SK-N-SH (cell line): Measurements from ENCODE around the gene PHOSPHO1. TPM values are rescaled to one million over a fixed set of nuclear protein-coding genes. Genes with fewer than 3 reads are reported as not detected.

Experiments
- CTCF ChIA-PET: fragments of 300-600, 350-600 bp; formaldehyde crosslinking; extraction: SDS; loops from one replicate; lab custom pipeline; 2021; lab: Yijun Ruan, JAX
- POLR2A ChIA-PET: fragments of 350-600 bp; sonication (Branson Sonifier 250); formaldehyde crosslinking; extraction: SDS; loops from one replicate; lab custom pipeline; 2020; ENCODE audit warnings: antibody characterized with exemption, inconsistent platforms; lab: Yijun Ruan, JAX
- DNase-seq: peaks from one replicate; pipeline ENCODE4 v3.0.0; 2012
- H2AFZ ChIP-seq: fragments of 200-600 bp; sonication (generic); 2 replicates; pipeline ENCODE4 v1.8.1; 2016; ENCODE audit warnings: antibody characterized with exemption, mild to moderate bottlenecking, low read depth
- H3F3A ChIP-seq: fragments of 200-600 bp; sonication (generic); replicated peaks from 2 replicates; pipeline ENCODE3; 2016; ENCODE audit warnings: antibody characterized with exemption, mild to moderate bottlenecking; ENCODE audit not compliant: insufficient read depth
- H3K27ac ChIP-seq, 2 experiments: fragments of 200-500 bp in 1 of 2; fragments of 200-600 bp in 1 of 2; sonication (Bioruptor generic) in 1 of 2; sonication (generic), shearing (Covaris generic) in 1 of 2; 2 replicates each; pipeline versions ENCODE4 v1.5.1 to v1.6.1; 2014 to 2016; ENCODE audit warnings: low read depth in 2 of 2, inconsistent platforms in 1 of 2, low read length in 1 of 2, mild to moderate bottlenecking in 1 of 2, mixed read lengths in 1 of 2
- H3K27me3 ChIP-seq: fragments of 200-600 bp; sonication (generic), shearing (Covaris generic); 2 replicates; pipeline ENCODE4 v1.6.1; 2016; ENCODE audit warnings: mixed run types; ENCODE audit not compliant: insufficient read depth
- H3K36me3 ChIP-seq, 2 experiments: fragments of 200-500 bp in 1 of 2; fragments of 200-600 bp in 1 of 2; sonication (Bioruptor generic) in 1 of 2; sonication (generic) in 1 of 2; replicated peaks in 1 of 2; 2 replicates each; pipeline versions ENCODE3 to v1.5.1; 2014 to 2016; ENCODE audit warnings: low read length in 1 of 2, mild to moderate bottlenecking in 1 of 2; ENCODE audit not compliant: insufficient read depth in 2 of 2, control insufficient read depth in 1 of 2
- H3K4me1 ChIP-seq, 2 experiments: fragments of 200-500 bp in 1 of 2; fragments of 200-600 bp in 1 of 2; sonication (Bioruptor generic) in 1 of 2; sonication (generic), shearing (Covaris generic) in 1 of 2; 2 replicates each; pipeline versions ENCODE4 v1.5.1 to v1.6.1; 2014 to 2016; ENCODE audit warnings: low read depth in 1 of 2, low read length in 1 of 2, mixed run types in 1 of 2; ENCODE audit not compliant: insufficient read depth in 2 of 2, control insufficient read depth in 1 of 2
- H3K4me2 ChIP-seq: fragments of 200-600 bp; sonication (generic), shearing (Covaris generic); 2 replicates; pipeline ENCODE4 v1.6.1; 2017; ENCODE audit warnings: mixed run types
- H3K4me3 ChIP-seq, 2 experiments: fragments of 200-500 bp in 1 of 2; fragments of 200-600 bp in 1 of 2; sonication (Bioruptor generic) in 1 of 2; sonication (generic), shearing (Covaris generic) in 1 of 2; 2 replicates each; pipeline versions ENCODE4 v1.5.1 to v1.8.1; 2014 to 2016; ENCODE audit warnings: low read depth in 2 of 2, inconsistent platforms in 1 of 2, low read length in 1 of 2, mild to moderate bottlenecking in 1 of 2, mixed read lengths in 1 of 2, moderate library complexity in 1 of 2
- H3K79me2 ChIP-seq: fragments of 200-600 bp; sonication (generic); 2 replicates; pipeline ENCODE4 v1.8.1; 2017; ENCODE audit warnings: mild to moderate bottlenecking; ENCODE audit not compliant: insufficient read depth
- H3K9ac ChIP-seq: fragments of 200-600 bp; sonication (generic); 2 replicates; pipeline ENCODE4 v1.6.1; 2017; ENCODE audit warnings: mixed run types
- H3K9me2 ChIP-seq: fragments of 200-600 bp; sonication (generic); 2 replicates; pipeline ENCODE4 v1.6.1; 2017; ENCODE audit warnings: mixed run types
- H3K9me3 ChIP-seq: fragments of 200-600 bp; sonication (generic); 2 replicates; pipeline ENCODE4 v1.6.1; 2017; ENCODE audit warnings: mixed run types, mild to moderate bottlenecking, moderate library complexity
- H4K20me1 ChIP-seq: fragments of 200-600 bp; sonication (generic); 2 replicates; pipeline ENCODE4 v1.6.1; 2017; ENCODE audit warnings: mild to moderate bottlenecking, mixed run types; ENCODE audit not compliant: insufficient read depth
- EP300 ChIP-seq, 2 experiments: IDR thresholded peaks; 2 replicates each; pipeline versions ENCODE4 v1.4.0 to v1.6.1; 2012; ENCODE audit warnings: borderline replicate concordance in 1 of 2, low read depth in 1 of 2, low read length in 1 of 2
- FOXM1 ChIP-seq: IDR thresholded peaks from 2 replicates; pipeline ENCODE4 v1.4.0; 2012; ENCODE audit warnings: low read depth, mild to moderate bottlenecking
- GATA2 ChIP-seq: sonication (generic); formaldehyde crosslinking; IDR thresholded peaks from 2 replicates; pipeline ENCODE4 v1.5.0; 2020; ENCODE audit warnings: mild to moderate bottlenecking, missing genetic modification reagents
- MEF2A ChIP-seq: IDR thresholded peaks from 2 replicates; pipeline ENCODE4 v1.4.0; 2012; ENCODE audit warnings: low read depth, borderline replicate concordance
- MXI1 ChIP-seq: IDR thresholded peaks from 2 replicates; pipeline ENCODE4 v1.6.1; 2012; ENCODE audit warnings: mild to moderate bottlenecking, low read depth, low read length, improper control_type of control experiment
- NRF1 ChIP-seq: IDR thresholded peaks from 2 replicates; pipeline ENCODE4 v1.6.1; 2012; ENCODE audit warnings: low read depth, mild to moderate bottlenecking, low read length
- RCOR1 ChIP-seq: fragments of 150-350 bp; IDR thresholded peaks from 2 replicates; pipeline ENCODE4 v1.6.1; 2017; ENCODE audit warnings: antibody characterized with exemption, low read length
- RFX5 ChIP-seq: IDR thresholded peaks from 2 replicates; pipeline ENCODE4 v1.6.1; 2012; ENCODE audit warnings: mild to moderate bottlenecking, improper control_type of control experiment, low read length
- RXRA ChIP-seq: IDR thresholded peaks from 2 replicates; pipeline ENCODE4 v1.4.0; 2012; ENCODE audit warnings: low read depth, mild to moderate bottlenecking, borderline replicate concordance
- SIN3A ChIP-seq: IDR thresholded peaks from 2 replicates; pipeline ENCODE4 v1.6.1; 2012; ENCODE audit warnings: low read depth, mild to moderate bottlenecking, low read length, moderate library complexity, borderline replicate concordance
- TCF12 ChIP-seq: IDR thresholded peaks from 2 replicates; pipeline ENCODE4 v1.4.0; 2012
- TEAD4 ChIP-seq: IDR thresholded peaks from 2 replicates; pipeline ENCODE4 v1.4.0; 2012; ENCODE audit warnings: mild to moderate bottlenecking, borderline replicate concordance; ENCODE audit not compliant: insufficient read depth
- WGBS: methylation state at CpG from one replicate; pipeline ENCODE4 v1.1.6; 2017; ENCODE audit warnings: low lambda C conversion rate; 5-methylcytosine and 5-hydroxymethylcytosine counted together
- polyA plus RNA-seq, 3 experiments: library from polyadenylated mRNA; depleted of rRNA; stranded (reverse); fragments of >200 nt; gene quantifications; 2 replicates each; pipeline ENCODE4 v1.2.3, GENCODE V29; 2012
- TF ChIP-seq, protein P1 (sequence below): IDR thresholded peaks from 2 replicates; pipeline ENCODE4 v1.6.1; 2012; ENCODE audit warnings: mild to moderate bottlenecking, low read depth, low read length, moderate library complexity
- TF ChIP-seq, protein P2 (sequence below): fragments of 150-350 bp; IDR thresholded peaks from 2 replicates; pipeline ENCODE4 v1.6.1; 2017; ENCODE audit warnings: antibody characterized with exemption, low read length, low read depth, borderline replicate concordance
- TF ChIP-seq, protein P3 (sequence below): fragments of 150-350 bp; IDR thresholded peaks from 2 replicates; pipeline ENCODE4 v1.6.1; 2016; ENCODE audit warnings: mild to moderate bottlenecking, low read depth, low read length
- TF ChIP-seq, protein P4 (sequence below): IDR thresholded peaks from 2 replicates; pipeline ENCODE4 v1.4.0; 2012; ENCODE audit warnings: low read depth, borderline replicate concordance
- TF ChIP-seq, protein P5 (sequence below): IDR thresholded peaks from 2 replicates; pipeline ENCODE4 v1.4.0; 2012; ENCODE audit warnings: low read depth

The PHOSPHO1 gene
- polyA plus RNA-seq, 1 of the 3 experiments (the other 2 are of a cell fraction) = not detected

DNA sequence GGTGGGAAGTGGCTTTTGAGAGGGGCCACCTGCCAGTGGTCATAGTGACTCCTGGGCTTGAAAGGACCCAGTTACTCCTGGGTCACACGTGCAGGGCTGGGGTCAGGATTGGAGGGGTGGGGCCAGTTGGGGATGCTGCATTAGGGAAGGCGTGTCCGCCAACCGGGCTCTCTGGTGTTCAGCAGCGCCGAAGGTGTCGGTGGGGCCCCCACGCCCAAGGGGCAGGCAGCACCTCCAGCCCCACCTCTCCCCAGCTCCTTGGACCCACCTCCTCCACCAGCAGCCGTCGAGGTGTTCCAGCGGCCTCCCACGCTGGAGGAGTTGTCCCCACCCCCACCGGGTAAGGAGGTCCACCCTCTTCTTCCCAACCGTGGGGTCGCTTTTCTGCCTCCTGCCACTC lies 10.6 kb downstream of the PHOSPHO1 start:
- Histone ChIP-seq H3K9me3 (no peaks in the 10 kb centered on the region), H3K79me2 (no peaks in the 10 kb centered on the region), H3K4me1 (no peaks in the 10 kb centered on the region), H2AFZ (no peak overlapping the region), H3K4me2 (no peak overlapping the region), H3K36me3 (no peaks in the 10 kb centered on the region), H3K27ac (no peak overlapping the region), H3K9me2 (no peaks in the 10 kb centered on the region), H3K27me3 (peaks cover 16% of the 10 kb centered on the region), H3K4me3 (no peak overlapping the region), H3F3A (peaks cover 3% of the 10 kb centered on the region), H4K20me1 (no peaks in the 10 kb centered on the region), H3K9ac (no peak overlapping the region)
- no peak for TF ChIP-seq GATA2
- TF ChIP-seq MEF2A = no peak
- no peak for TF ChIP-seq FOXM1
- TF ChIP-seq, protein P1, sequence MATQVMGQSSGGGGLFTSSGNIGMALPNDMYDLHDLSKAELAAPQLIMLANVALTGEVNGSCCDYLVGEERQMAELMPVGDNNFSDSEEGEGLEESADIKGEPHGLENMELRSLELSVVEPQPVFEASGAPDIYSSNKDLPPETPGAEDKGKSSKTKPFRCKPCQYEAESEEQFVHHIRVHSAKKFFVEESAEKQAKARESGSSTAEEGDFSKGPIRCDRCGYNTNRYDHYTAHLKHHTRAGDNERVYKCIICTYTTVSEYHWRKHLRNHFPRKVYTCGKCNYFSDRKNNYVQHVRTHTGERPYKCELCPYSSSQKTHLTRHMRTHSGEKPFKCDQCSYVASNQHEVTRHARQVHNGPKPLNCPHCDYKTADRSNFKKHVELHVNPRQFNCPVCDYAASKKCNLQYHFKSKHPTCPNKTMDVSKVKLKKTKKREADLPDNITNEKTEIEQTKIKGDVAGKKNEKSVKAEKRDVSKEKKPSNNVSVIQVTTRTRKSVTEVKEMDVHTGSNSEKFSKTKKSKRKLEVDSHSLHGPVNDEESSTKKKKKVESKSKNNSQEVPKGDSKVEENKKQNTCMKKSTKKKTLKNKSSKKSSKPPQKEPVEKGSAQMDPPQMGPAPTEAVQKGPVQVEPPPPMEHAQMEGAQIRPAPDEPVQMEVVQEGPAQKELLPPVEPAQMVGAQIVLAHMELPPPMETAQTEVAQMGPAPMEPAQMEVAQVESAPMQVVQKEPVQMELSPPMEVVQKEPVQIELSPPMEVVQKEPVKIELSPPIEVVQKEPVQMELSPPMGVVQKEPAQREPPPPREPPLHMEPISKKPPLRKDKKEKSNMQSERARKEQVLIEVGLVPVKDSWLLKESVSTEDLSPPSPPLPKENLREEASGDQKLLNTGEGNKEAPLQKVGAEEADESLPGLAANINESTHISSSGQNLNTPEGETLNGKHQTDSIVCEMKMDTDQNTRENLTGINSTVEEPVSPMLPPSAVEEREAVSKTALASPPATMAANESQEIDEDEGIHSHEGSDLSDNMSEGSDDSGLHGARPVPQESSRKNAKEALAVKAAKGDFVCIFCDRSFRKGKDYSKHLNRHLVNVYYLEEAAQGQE = no peak
- TF ChIP-seq SIN3A = no peak
- TF ChIP-seq NRF1 = no peak
- TF ChIP-seq, protein P2, sequence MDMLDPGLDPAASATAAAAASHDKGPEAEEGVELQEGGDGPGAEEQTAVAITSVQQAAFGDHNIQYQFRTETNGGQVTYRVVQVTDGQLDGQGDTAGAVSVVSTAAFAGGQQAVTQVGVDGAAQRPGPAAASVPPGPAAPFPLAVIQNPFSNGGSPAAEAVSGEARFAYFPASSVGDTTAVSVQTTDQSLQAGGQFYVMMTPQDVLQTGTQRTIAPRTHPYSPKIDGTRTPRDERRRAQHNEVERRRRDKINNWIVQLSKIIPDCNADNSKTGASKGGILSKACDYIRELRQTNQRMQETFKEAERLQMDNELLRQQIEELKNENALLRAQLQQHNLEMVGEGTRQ = no peak
- TF ChIP-seq, protein P3, sequence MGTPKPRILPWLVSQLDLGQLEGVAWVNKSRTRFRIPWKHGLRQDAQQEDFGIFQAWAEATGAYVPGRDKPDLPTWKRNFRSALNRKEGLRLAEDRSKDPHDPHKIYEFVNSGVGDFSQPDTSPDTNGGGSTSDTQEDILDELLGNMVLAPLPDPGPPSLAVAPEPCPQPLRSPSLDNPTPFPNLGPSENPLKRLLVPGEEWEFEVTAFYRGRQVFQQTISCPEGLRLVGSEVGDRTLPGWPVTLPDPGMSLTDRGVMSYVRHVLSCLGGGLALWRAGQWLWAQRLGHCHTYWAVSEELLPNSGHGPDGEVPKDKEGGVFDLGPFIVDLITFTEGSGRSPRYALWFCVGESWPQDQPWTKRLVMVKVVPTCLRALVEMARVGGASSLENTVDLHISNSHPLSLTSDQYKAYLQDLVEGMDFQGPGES = no peak
- no peak for TF ChIP-seq TCF12
- TF ChIP-seq MXI1 = no peak
- TF ChIP-seq, protein P4, sequence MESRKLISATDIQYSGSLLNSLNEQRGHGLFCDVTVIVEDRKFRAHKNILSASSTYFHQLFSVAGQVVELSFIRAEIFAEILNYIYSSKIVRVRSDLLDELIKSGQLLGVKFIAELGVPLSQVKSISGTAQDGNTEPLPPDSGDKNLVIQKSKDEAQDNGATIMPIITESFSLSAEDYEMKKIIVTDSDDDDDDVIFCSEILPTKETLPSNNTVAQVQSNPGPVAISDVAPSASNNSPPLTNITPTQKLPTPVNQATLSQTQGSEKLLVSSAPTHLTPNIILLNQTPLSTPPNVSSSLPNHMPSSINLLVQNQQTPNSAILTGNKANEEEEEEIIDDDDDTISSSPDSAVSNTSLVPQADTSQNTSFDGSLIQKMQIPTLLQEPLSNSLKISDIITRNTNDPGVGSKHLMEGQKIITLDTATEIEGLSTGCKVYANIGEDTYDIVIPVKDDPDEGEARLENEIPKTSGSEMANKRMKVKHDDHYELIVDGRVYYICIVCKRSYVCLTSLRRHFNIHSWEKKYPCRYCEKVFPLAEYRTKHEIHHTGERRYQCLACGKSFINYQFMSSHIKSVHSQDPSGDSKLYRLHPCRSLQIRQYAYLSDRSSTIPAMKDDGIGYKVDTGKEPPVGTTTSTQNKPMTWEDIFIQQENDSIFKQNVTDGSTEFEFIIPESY = no peak
- TF ChIP-seq EP300 (IDR thresholded peaks at IDR 0.05; ENCODE audit: borderline replicate concordance in 1 of 2, low read depth in 1 of 2, low read length in 1 of 2) = no peak
- no peak for TF ChIP-seq RFX5
- no peak for TF ChIP-seq TEAD4
- TF ChIP-seq RCOR1 = no peak
- no peak for TF ChIP-seq RXRA
- TF ChIP-seq, protein P5, sequence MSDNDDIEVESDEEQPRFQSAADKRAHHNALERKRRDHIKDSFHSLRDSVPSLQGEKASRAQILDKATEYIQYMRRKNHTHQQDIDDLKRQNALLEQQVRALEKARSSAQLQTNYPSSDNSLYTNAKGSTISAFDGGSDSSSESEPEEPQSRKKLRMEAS = no peak
- 58% methylated on average over 14 of the region's 15 CpGs for WGBS
- CTCF ChIA-PET = interaction anchor here (0.5 to 9.5 kb wide), 2 partner anchors 7 to 774 kb away, joined by 3 to 105 read pairs; partner anchors contain the start of gene PHOSPHO1
- POLR2A ChIA-PET = no interaction called here
- peak; percentile 34 for DNase-seq
